Testis (tissue), 2 donors: ENCODE data around the gene DNAH10.

Source experiments
- CTCF ChIP-seq, 3 experiments: fragments of 450-650 bp in 2 of 3; fragments of 200-600 bp in 1 of 3; sonication (generic) in 1 of 3; IDR thresholded peaks; one replicate each; pipeline ENCODE4 v1.5.1; 2016 to 2019; ENCODE audit warnings: antibody characterized with exemption in 3 of 3, mild to moderate bottlenecking in 2 of 3, moderate library complexity in 1 of 3
- POLR2A ChIP-seq: fragments of 450-650 bp; IDR thresholded peaks from one replicate; pipeline ENCODE4 v1.6.1; 2017; ENCODE audit warnings: antibody characterized with exemption, mild to moderate bottlenecking, moderate library complexity

DNA sequence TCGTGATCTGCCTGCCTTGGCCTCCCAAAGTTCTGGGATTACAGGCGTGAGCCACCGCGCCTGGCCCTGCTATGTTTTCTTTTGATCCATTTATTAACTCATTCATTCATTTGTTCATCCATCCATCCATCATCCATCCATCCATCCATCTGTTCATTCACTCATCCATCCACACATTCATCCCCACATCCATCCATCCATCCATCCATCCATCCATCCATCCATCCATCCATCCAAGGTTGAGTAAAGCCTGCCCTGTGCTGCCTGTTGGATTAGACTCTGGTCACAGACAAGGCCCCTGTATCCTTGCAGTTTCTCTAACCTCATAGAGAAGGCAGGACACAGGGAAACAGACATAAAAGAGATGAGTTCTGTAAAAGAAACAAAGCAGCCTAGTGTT, 44.9 kb downstream of the DNAH10 start:
- no peak for TF ChIP-seq POLR2A
- TF ChIP-seq CTCF (IDR thresholded peaks at IDR 0.05), result no peak
